SH-SY5Y (cell line): ENCODE results near the gene COL9A3.

Source experiments
- GATA2 ChIP-seq: IDR thresholded peaks from 2 replicates; pipeline ENCODE4 v1.6.1; 2011; ENCODE audit warnings: mild to moderate bottlenecking, low read depth, low read length
- GATA3 ChIP-seq: IDR thresholded peaks from 2 replicates; pipeline ENCODE4 v1.6.1; 2011; ENCODE audit warnings: low read depth, mild to moderate bottlenecking, low read length, moderate library complexity

DNA sequence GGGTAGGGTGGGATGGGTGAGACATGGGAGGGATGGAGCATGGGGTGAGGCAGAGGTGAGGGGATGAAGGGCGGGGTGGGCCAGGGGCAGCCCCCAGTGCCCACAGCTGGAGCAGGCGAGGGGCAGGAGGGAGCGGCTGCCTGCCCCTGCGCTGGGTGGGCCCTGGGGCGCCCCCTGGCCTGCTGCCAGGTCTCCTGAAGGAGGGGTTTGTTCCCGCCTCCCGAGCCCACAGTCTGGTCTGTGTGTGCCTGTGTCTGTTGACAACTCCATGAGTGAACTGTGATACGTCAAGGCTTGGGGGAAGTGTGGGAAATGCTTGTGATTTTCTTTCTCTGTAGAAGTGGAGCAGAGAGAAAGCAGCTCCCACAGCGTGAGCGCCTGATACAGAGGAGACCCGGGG, 31.5 kb upstream of the COL9A3 start:
- TF ChIP-seq GATA3 (no peak), GATA2 (no peak)
